HL-60 (cell line): ENCODE measurements around the gene FOS.
"Not testable (repeated sequence)": the region's sequence is repeated elsewhere in the genome, so short reads cannot be mapped to it uniquely, and the experiment has no call there.

Experiments used
- POLR2AphosphoS5 ChIP-seq: IDR thresholded peaks from 2 replicates; pipeline ENCODE4 v1.6.1; 2012; ENCODE audit warnings: low read depth
- TF ChIP-seq, protein P1 (sequence below): IDR thresholded peaks from one replicate; pipeline ENCODE4 v1.5.1; 2011; ENCODE audit warnings: low read length, control low read depth, inconsistent platforms; ENCODE audit not compliant: insufficient read depth

DNA sequence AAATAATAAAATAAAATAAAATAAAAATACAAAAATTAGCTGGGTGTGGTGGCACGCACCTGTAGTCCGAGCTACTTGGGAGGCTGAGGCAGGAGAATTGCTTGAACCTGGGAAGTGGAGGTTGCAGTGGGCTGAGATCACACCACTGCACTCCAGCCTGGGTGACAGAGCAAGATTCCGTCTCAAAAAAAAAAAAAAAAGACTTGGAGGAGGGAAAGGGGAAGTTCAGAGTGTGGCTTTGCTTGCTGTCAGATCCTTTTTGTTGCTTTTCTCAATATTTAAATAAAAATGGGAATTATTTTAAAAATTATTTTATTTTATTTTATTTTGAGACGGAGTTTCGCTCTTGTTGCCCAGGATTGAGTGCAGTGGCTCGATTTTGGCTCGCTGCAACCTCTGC is 43.4 kb upstream of the FOS start:
- TF ChIP-seq POLR2AphosphoS5, result not testable (repeated sequence)
- TF ChIP-seq, protein P1, sequence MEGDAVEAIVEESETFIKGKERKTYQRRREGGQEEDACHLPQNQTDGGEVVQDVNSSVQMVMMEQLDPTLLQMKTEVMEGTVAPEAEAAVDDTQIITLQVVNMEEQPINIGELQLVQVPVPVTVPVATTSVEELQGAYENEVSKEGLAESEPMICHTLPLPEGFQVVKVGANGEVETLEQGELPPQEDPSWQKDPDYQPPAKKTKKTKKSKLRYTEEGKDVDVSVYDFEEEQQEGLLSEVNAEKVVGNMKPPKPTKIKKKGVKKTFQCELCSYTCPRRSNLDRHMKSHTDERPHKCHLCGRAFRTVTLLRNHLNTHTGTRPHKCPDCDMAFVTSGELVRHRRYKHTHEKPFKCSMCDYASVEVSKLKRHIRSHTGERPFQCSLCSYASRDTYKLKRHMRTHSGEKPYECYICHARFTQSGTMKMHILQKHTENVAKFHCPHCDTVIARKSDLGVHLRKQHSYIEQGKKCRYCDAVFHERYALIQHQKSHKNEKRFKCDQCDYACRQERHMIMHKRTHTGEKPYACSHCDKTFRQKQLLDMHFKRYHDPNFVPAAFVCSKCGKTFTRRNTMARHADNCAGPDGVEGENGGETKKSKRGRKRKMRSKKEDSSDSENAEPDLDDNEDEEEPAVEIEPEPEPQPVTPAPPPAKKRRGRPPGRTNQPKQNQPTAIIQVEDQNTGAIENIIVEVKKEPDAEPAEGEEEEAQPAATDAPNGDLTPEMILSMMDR, result not testable (repeated sequence)
